GM06990 (cell line): ENCODE measurements around the gene PDGFC.

ENCODE experiments used
- DNase-seq: peaks from one replicate; pipeline ENCODE4 v3.0.0-alpha.2; 2011; ENCODE audit not compliant: insufficient read length; ENCODE audit errors: extremely low read depth
- H3K27me3 ChIP-seq: replicated peaks from 2 replicates; pipeline ENCODE4 v1.6.0; 2011; ENCODE audit warnings: low read length; ENCODE audit not compliant: control insufficient read depth, insufficient read depth
- H3K36me3 ChIP-seq: 2 replicates; pipeline ENCODE4 v1.5.1; 2011; ENCODE audit warnings: low read length; ENCODE audit not compliant: control insufficient read depth, insufficient read depth
- H3K4me3 ChIP-seq: replicated peaks from 2 replicates; pipeline ENCODE4 v1.5.1; 2011; ENCODE audit warnings: low read depth, mild to moderate bottlenecking, control low read depth, low read length
- TF ChIP-seq, protein P1 (sequence below): IDR thresholded peaks from 2 replicates; pipeline ENCODE4 v1.5.1; 2011; ENCODE audit warnings: low read length, control low read depth, mild to moderate bottlenecking, inconsistent platforms; ENCODE audit not compliant: insufficient read depth, poor library complexity, severe bottlenecking

PDGFC gene

DNA sequence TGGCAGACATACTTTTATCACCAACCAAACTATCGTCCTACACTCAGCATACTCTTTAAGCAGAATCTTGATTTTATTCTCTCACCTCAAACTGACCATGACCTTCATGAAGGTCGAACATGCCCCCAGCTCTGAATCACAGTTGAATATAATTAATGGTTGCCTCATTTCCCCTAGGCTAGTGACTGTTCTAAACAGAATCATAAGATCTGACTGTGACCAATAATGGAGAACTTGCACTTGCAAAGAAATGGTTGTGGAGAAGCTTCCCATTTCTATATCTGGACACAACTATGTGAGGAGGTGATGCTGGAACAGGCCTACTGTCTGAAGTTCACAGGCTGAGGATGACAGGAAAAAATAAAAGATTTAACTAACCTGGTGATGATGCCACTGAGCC, 85.1 kb downstream of the PDGFC start:
- no peak overlapping the region for H3K4me3 ChIP-seq
- no peak for DNase-seq
- no peaks in the 10 kb centered on the region; the same call in 1 of the 2 replicates for H3K27me3 ChIP-seq
- H3K36me3 ChIP-seq, result no peaks in the 10 kb centered on the region
- TF ChIP-seq, protein P1, sequence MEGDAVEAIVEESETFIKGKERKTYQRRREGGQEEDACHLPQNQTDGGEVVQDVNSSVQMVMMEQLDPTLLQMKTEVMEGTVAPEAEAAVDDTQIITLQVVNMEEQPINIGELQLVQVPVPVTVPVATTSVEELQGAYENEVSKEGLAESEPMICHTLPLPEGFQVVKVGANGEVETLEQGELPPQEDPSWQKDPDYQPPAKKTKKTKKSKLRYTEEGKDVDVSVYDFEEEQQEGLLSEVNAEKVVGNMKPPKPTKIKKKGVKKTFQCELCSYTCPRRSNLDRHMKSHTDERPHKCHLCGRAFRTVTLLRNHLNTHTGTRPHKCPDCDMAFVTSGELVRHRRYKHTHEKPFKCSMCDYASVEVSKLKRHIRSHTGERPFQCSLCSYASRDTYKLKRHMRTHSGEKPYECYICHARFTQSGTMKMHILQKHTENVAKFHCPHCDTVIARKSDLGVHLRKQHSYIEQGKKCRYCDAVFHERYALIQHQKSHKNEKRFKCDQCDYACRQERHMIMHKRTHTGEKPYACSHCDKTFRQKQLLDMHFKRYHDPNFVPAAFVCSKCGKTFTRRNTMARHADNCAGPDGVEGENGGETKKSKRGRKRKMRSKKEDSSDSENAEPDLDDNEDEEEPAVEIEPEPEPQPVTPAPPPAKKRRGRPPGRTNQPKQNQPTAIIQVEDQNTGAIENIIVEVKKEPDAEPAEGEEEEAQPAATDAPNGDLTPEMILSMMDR, result no peak

DNA sequence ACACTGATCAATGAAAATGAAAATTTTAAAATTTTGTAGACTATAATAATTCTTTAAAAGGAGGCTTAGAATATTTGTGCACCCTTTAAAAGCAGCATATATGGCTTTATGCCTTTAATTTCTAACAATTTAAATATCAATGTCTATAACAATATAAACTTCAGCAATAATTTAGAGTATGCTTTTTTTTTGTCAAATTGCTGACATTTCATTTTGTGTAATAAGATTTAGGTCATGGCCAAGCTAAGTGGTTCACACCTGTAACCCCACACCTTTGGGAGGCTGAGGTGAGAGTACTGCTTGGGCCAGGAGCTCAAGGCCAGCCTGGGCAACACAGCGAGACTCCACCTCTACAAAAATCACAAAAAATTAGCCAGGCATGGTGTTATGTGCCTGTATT, 86.2 kb downstream of the PDGFC start:
- H3K36me3 ChIP-seq, result no peaks in the 10 kb centered on the region
- H3K4me3 ChIP-seq, result no peak overlapping the region
- TF ChIP-seq, protein P1, result no peak
- no peaks in the 10 kb centered on the region; the same call in 1 of the 2 replicates for H3K27me3 ChIP-seq
- no peak for DNase-seq

DNA sequence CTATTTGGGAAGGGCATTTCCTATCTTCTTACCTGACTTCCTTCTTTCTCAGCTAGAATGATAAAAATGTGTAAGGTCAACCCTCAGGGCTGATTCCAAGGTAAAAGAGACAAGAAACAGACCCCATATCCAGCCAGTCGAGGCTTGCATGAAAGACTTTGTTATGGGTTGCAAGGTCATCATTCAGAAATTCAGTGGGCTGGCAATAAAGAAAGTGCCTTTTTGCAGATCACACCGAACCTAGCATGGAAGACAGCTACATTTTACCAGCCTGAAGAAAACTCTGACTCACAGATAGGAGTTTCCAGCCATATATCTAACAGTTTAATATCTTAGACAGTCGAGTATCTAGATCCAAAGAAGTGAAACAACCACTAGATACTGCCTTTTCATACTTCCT, 87.4 kb downstream of the PDGFC start:
- TF ChIP-seq, protein P1, result no peak
- H3K36me3 ChIP-seq, result no peaks in the 10 kb centered on the region
- DNase-seq, result no peak
- H3K27me3 ChIP-seq, result no peaks in the 10 kb centered on the region; the same call in 1 of the 2 replicates
- no peak overlapping the region for H3K4me3 ChIP-seq

DNA sequence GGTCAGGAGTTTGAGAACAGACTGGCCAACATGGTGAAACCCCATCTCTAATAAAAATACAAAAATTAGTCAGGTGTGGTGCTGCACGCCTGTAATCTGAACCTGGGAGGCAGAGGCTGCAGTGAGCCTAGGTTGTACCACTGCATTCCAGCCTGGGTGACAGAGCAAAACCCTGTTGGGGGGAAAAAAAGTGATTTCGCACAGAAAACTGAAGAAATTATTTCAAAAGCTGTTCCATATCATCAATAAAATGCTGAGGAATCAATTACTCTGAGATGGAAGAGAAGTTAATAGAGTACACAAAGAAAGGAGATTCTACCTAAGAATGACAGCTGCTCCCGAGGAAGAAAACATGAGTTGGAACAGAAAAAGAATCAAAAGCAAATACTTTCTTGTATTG, 95.9 kb downstream of the PDGFC start:
- TF ChIP-seq, protein P1, result no peak
- no peaks in the 10 kb centered on the region for H3K27me3 ChIP-seq
- DNase-seq, result no peak
- no peak overlapping the region for H3K4me3 ChIP-seq
- H3K36me3 ChIP-seq, result no peaks in the 10 kb centered on the region

DNA sequence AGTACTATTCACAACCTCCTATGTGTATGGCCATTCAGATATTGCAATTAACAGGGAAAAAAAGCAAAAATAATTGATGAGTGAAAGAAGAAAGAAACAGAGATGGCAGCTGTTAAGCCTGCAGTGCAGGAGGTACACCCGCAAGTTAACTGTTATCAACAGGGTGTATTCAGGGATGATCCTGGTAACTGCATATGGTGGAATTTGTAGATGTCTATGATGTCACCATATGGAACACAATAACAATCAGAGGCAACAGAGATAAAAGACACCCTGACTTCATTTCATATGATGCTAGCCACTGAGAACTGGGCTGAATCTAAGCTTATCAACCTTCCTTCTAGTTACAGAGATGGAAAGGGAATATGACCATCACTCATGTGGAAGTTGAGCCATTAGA, 96.5 kb downstream of the PDGFC start:
- DNase-seq, result no peak
- Histone ChIP-seq H3K4me3 (no peak overlapping the region), H3K27me3 (no peaks in the 10 kb centered on the region), H3K36me3 (no peaks in the 10 kb centered on the region)
- TF ChIP-seq, protein P1, result no peak

DNA sequence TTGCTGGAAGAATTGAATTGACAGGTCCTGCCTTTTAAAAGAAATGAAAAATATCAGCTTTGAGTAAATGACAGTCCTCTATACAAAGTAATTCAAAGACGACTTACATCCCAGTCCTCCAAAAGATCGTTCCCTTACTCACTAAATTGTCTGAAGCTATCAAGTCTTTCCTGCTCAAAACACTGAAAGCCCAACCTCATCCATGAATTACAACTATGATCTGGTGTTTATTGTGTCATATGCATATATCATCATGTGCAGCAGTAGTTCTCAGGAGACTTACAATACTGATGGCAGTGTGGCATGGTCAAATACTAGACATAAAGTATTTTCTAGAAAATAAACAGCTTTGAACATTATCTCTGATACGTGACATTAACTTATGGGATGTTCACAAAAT, 97.8 kb downstream of the PDGFC start:
- TF ChIP-seq, protein P1, result no peak
- H3K4me3 ChIP-seq, result no peak overlapping the region
- H3K36me3 ChIP-seq, result no peaks in the 10 kb centered on the region
- no peaks in the 10 kb centered on the region for H3K27me3 ChIP-seq
- no peak for DNase-seq
